HepG2 (cell line): ENCODE results near the gene MAGI1.

Experiments
- POLR2A ChIP-seq, 2 experiments: IDR thresholded peaks; 2 replicates each; pipeline ENCODE4 v1.6.1; 2011; ENCODE audit warnings: low read depth in 2 of 2, low read length in 2 of 2, mild to moderate bottlenecking in 1 of 2, moderate library complexity in 1 of 2; ENCODE audit not compliant: insufficient read depth in 1 of 2
- POLR2AphosphoS5 ChIP-seq: IDR thresholded peaks from 2 replicates; pipeline ENCODE4 v1.6.1; 2012; ENCODE audit warnings: low read depth, low read length

- no peak for TF ChIP-seq POLR2AphosphoS5
- no peak for TF ChIP-seq POLR2A (IDR thresholded peaks at IDR 0.05; ENCODE audit: insufficient read depth in 1 of 2, low read depth in 2 of 2, low read length in 2 of 2)
Measured at GRCh38 chr3:65548848-65549625, 489.7 kb downstream of the MAGI1 start.
